Panc1 (cell line): ENCODE measurements around the gene RAI1.

ENCODE experiments used
- POLR2AphosphoS5 ChIP-seq: IDR thresholded peaks from 2 replicates; pipeline ENCODE4 v1.6.1; 2012; ENCODE audit warnings: mild to moderate bottlenecking, low read depth, low read length, moderate library complexity
- SIN3A ChIP-seq: IDR thresholded peaks from 2 replicates; pipeline ENCODE4 v1.6.1; 2012; ENCODE audit warnings: low read depth, mild to moderate bottlenecking, low read length, moderate library complexity, borderline replicate concordance; ENCODE audit not compliant: insufficient read depth
- TCF7L2 ChIP-seq: IDR thresholded peaks from 2 replicates; pipeline ENCODE4 v1.6.1; 2011; ENCODE audit warnings: mild to moderate bottlenecking, low read depth, low read length, inconsistent platforms
- TF ChIP-seq, protein P1 (sequence below): fragments of 450-650 bp; IDR thresholded peaks from 2 replicates; pipeline ENCODE4 v1.5.1; 2017; ENCODE audit warnings: mild to moderate bottlenecking
- TF ChIP-seq, protein P2 (sequence below), 2 experiments: IDR thresholded peaks; 2 replicates each; pipeline ENCODE4 v1.6.1; 2011 to 2012; ENCODE audit warnings: low read depth in 2 of 2, control low read depth in 1 of 2, low read length in 1 of 2, mild to moderate bottlenecking in 1 of 2, moderate library complexity in 1 of 2; ENCODE audit not compliant: insufficient read depth in 1 of 2

DNA sequence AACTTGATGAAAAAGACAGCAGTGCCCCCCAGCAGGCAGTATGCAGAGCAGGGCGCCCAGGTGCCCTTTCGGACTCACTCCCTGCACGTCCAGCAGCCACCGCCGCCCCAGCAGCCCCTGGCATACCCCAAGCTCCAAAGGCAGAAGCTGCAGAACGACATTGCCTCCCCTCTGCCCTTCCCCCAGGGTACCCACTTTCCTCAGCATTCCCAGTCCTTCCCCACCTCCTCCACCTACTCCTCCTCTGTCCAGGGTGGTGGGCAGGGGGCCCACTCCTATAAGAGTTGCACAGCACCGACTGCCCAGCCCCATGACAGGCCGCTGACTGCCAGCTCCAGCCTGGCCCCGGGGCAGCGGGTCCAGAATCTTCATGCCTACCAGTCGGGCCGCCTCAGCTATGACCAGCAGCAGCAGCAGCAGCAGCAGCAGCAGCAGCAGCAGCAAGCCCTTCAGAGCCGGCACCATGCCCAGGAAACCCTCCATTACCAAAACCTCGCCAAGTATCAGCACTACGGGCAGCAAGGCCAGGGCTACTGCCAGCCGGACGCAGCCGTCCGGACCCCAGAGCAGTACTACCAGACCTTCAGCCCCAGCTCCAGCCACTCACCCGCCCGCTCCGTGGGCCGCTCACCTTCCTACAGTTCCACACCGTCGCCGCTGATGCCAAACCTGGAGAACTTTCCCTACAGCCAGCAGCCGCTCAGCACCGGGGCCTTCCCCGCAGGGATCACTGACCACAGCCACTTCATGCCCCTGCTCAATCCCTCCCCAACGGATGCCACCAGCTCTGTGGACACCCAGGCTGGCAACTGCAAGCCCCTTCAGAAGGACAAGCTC lies 112.3 kb downstream of the RAI1 start:
- TF ChIP-seq, protein P1, sequence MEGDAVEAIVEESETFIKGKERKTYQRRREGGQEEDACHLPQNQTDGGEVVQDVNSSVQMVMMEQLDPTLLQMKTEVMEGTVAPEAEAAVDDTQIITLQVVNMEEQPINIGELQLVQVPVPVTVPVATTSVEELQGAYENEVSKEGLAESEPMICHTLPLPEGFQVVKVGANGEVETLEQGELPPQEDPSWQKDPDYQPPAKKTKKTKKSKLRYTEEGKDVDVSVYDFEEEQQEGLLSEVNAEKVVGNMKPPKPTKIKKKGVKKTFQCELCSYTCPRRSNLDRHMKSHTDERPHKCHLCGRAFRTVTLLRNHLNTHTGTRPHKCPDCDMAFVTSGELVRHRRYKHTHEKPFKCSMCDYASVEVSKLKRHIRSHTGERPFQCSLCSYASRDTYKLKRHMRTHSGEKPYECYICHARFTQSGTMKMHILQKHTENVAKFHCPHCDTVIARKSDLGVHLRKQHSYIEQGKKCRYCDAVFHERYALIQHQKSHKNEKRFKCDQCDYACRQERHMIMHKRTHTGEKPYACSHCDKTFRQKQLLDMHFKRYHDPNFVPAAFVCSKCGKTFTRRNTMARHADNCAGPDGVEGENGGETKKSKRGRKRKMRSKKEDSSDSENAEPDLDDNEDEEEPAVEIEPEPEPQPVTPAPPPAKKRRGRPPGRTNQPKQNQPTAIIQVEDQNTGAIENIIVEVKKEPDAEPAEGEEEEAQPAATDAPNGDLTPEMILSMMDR: no peak
- no peak for TF ChIP-seq POLR2AphosphoS5
- TF ChIP-seq TCF7L2: no peak
- TF ChIP-seq, protein P2, sequence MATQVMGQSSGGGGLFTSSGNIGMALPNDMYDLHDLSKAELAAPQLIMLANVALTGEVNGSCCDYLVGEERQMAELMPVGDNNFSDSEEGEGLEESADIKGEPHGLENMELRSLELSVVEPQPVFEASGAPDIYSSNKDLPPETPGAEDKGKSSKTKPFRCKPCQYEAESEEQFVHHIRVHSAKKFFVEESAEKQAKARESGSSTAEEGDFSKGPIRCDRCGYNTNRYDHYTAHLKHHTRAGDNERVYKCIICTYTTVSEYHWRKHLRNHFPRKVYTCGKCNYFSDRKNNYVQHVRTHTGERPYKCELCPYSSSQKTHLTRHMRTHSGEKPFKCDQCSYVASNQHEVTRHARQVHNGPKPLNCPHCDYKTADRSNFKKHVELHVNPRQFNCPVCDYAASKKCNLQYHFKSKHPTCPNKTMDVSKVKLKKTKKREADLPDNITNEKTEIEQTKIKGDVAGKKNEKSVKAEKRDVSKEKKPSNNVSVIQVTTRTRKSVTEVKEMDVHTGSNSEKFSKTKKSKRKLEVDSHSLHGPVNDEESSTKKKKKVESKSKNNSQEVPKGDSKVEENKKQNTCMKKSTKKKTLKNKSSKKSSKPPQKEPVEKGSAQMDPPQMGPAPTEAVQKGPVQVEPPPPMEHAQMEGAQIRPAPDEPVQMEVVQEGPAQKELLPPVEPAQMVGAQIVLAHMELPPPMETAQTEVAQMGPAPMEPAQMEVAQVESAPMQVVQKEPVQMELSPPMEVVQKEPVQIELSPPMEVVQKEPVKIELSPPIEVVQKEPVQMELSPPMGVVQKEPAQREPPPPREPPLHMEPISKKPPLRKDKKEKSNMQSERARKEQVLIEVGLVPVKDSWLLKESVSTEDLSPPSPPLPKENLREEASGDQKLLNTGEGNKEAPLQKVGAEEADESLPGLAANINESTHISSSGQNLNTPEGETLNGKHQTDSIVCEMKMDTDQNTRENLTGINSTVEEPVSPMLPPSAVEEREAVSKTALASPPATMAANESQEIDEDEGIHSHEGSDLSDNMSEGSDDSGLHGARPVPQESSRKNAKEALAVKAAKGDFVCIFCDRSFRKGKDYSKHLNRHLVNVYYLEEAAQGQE (IDR thresholded peaks at IDR 0.05; ENCODE audit: insufficient read depth in 1 of 2, low read depth in 2 of 2, low read length in 1 of 2): no peak
- TF ChIP-seq SIN3A: no peak
